Urinary bladder (tissue), 4 donors: ENCODE data around the gene NR1D1. TPM values are rescaled to one million over a fixed set of nuclear protein-coding genes. Genes with fewer than 3 reads are reported as not detected.

Source experiments
- DNase-seq: peaks from one replicate; pipeline ENCODE4 v3.0.0-alpha.2; 2015; ENCODE audit errors: extremely low spot score
- H3K27ac ChIP-seq: one replicate; pipeline ENCODE4 v1.5.1; 2013; ENCODE audit warnings: low read depth, mild to moderate bottlenecking, moderate library complexity
- H3K36me3 ChIP-seq: one replicate; pipeline ENCODE4 v1.6.1; 2013; ENCODE audit warnings: mild to moderate bottlenecking, moderate library complexity; ENCODE audit not compliant: insufficient read depth
- H3K4me1 ChIP-seq: one replicate; pipeline ENCODE4 v1.6.1; 2013; ENCODE audit warnings: mild to moderate bottlenecking, moderate library complexity; ENCODE audit not compliant: insufficient read depth
- H3K4me3 ChIP-seq: one replicate; pipeline ENCODE4 v1.5.1; 2013; ENCODE audit warnings: low read depth, low read length
- WGBS: extraction: QIAGEN DNeasy Blood & Tissue Kit; methylation state at CpG from one replicate; pipeline ENCODE4 v1.1.7; 2013; 5-methylcytosine and 5-hydroxymethylcytosine counted together
- polyA plus RNA-seq: library from polyadenylated mRNA; stranded (reverse); fragments of 200-250 nt; gene quantifications from one replicate; pipeline ENCODE4 v1.2.3, GENCODE V29; 2013
- total RNA-seq: library from RNA; depleted of rRNA; stranded (reverse); fragments of >200 nt; gene quantifications from one replicate; pipeline ENCODE4 v1.2.3, GENCODE V29; 2014
- donor health status: healthy with polysubstance abuse.
- donor health status: healthy.

The NR1D1 gene
- total and polyA plus RNA-seq, 2 donors: 2.0 to 18.1 TPM

DNA sequence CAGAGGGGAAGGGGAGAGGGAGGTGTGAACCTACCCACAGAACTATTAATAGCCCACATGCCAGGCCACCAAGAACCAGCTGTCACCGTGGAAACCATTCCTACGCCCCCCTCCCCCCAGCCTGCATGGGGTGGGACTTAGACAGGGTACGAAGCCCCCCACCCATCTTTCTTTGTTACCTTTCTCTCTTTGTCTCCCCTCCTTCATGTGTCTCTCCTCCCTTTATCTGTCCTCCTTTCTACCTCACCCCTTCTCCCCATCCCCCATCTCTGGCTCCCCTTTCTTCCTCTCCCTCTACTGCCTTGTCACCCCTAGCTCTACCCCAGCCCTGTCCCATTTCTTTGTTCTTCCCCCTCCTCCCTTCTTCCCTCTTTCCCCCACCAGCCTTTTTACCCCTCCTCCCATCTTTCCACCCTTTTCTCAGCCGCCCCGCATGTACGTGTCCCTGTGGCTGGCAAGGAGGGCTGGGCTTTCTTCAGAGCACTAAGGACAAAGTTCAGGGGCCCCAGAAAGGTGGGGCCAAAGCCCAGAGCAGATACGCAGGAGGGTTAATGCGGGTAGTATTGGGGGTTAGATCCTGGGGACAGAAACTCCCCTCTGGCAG lies 29.6 kb downstream of the NR1D1 start:
- peaks cover 6% of the 10 kb centered on the region for H3K4me1 ChIP-seq
- no peak for DNase-seq
- H3K27ac ChIP-seq: peak overlapping the region; percentile 93
- no peaks in the 10 kb centered on the region for H3K36me3 ChIP-seq
- 26% methylated on average over 8 of the region's 8 CpGs for WGBS
- no peak overlapping the region for H3K4me3 ChIP-seq

DNA sequence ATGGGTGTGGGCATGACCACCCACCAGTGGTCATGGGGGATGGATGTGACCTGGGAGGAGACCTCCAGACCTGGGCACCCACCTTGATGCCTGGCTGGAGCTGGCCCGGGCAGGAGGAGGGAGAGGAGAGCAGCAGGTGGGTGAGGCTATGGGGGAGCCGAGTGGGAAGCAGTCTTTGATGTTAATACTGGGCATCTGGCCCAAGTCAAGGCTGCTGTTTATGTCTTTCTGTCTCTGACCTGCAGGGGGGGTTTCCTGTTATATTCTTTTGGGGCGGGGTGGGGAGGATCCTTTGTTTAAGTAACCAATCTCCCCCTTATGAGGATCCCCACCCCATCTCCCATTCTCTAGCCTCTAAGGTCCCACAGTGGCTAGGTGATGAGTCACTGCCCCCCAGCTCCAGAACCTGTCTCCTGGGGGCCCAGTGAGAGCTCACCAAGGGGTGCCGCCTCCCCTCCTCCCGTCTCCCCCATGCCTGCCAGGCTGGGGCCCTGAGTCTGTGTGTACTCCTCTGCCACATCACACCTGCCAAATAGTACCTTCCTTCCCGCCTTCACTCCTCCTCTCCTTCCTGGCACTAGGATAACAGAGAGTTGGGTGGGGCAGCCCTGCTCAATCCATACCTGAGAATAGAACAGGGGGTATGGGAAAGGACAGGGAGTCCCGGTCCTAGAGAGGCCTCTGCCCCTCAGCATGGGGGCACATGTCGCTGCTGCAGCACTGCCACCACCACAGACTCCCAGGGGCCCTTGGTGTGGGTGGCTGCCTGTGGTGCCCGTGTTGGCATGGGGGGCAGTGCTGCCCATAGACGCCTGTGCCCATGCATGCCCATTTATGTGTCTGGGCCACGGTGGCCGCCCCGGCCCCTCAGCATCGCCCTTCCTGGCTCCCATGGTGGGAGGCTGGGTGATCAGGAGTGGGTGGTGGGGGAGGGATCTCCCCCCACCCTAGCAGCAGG lies 30.4 kb downstream of the NR1D1 start:
- no peak for DNase-seq
- H3K4me3 ChIP-seq: peak overlapping the region; percentile 21
- H3K27ac ChIP-seq: peak overlapping the region; percentile 93
- peaks cover 3% of the 10 kb centered on the region for H3K4me1 ChIP-seq
- H3K36me3 ChIP-seq: no peaks in the 10 kb centered on the region
- WGBS: 23% methylated on average over 14 of the region's 14 CpGs

DNA sequence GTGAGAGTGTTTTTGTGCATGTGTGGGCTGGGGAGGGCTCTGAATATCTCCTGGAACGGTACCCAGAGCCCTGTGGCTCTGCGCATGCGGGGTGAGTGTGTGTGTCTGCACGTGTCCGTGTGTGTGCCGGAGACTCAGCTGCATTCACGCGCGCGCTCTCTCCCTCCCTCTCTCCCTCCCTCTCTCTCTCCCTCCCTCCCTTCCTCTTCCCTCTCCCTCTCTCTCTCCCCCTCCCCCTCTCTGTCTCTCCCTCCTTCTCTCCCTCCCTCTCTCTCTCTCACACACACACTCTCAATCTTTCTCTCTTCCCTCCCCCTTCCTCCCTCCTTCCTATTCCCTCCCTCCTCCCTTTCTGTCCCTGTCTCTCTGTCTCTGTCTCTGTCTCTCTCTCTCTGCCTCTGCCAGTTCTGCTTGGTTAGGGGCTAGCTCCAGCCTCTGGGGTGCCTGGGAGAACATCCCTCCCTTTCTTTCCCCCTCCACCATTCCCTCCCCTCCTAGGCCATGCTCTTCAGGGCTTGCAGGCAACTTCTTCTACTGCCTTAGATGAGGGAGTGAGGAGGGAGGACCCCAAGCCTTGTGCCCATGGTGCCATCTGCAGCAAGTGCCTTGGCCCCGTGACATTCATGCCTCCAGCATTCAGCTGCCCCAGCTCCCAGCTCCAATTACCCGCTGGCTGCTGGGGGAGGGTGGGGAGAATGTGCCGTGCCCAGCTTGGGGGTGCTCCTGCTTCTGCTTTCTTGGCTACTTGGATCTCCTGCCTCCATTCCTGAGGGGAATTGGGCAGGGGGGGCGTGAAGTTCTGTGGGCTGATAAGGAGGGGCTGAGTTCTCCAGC lies 31.3 kb downstream of the NR1D1 start:
- H3K36me3 ChIP-seq: no peaks in the 10 kb centered on the region
- peaks cover 2% of the 10 kb centered on the region for H3K4me1 ChIP-seq
- WGBS: 4% methylated on average over 14 of the region's 14 CpGs
- H3K27ac ChIP-seq: peak overlapping the region; percentile 93
- H3K4me3 ChIP-seq: peak overlapping the region; percentile 21
- peak; percentile 83 for DNase-seq

DNA sequence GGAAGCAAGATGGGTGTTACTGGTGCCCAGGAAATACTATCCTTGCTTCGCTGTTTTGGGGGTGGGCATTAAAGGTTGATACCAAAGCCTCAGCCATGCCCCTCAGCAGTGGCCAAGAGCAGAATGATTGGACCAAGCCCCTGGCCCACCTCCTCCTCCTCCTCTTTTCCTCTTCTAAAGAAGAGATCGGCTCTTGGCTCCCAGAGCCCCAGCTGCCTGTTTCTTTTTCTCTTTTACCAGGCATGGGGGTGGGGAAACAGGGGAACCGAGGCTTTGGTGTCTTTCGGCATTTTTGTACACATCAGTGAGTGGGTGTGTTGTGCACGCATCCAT lies 31.8 kb downstream of the NR1D1 start:
- Histone ChIP-seq H3K36me3 (no peaks in the 10 kb centered on the region), H3K27ac (peak overlapping the region; percentile 85), H3K4me3 (peak overlapping the region; percentile 13), H3K4me1 (peaks cover 4% of the 10 kb centered on the region)
- DNase-seq: no peak
- 5% methylated on average over 5 of the region's 5 CpGs for WGBS

DNA sequence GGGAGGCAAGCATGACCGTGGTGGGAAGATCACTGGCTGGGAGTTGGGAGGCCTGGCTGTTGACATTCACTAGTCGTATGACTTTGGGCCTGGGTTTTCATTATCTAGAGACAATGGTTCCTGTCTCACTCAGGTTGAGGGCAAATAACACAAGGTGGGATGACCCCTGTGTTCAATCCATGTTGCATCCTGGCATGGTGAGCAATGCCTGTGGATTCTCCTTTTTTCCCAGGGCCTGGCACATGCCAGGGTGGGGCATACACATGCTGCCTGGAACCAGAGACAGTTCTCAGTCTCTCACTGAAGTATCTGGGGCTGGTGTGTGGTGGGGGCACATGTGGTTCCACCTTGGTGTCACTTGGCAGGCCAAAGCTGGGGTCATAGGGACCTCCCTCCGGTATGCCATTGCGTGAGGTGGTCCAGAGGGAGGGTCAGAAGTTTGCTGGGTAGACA lies 32.2 kb downstream of the NR1D1 start:
- DNase-seq: no peak
- Histone ChIP-seq H3K4me3 (no peak overlapping the region), H3K4me1 (peaks cover 4% of the 10 kb centered on the region), H3K36me3 (no peaks in the 10 kb centered on the region), H3K27ac (peak overlapping the region; percentile 85)
- WGBS: 40% methylated on average over 4 of the region's 4 CpGs

DNA sequence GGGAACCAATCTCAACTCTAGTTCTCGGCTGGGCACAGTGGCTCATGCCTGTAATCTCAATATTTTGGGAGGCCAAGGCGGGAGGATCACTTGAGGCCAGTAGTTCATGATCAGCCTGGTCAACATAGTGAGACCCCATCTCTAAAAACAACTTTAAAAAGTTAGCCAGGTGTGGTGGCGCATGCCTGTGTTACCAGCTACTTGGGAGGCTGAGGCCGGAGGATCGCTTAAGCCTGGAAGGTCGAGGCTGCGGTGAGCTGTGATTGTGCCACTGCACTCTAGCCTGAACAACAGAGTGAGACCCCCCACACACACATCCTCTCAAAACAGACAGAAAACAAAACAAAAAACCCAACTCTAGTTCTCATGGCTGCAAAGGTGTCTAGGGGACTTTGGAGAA lies 32.7 kb downstream of the NR1D1 start:
- Histone ChIP-seq H3K4me1 (peaks cover 4% of the 10 kb centered on the region), H3K4me3 (no peak overlapping the region), H3K27ac (peak overlapping the region; percentile 85), H3K36me3 (no peaks in the 10 kb centered on the region)
- no peak for DNase-seq
- 95% methylated on average over 7 of the region's 7 CpGs for WGBS

DNA sequence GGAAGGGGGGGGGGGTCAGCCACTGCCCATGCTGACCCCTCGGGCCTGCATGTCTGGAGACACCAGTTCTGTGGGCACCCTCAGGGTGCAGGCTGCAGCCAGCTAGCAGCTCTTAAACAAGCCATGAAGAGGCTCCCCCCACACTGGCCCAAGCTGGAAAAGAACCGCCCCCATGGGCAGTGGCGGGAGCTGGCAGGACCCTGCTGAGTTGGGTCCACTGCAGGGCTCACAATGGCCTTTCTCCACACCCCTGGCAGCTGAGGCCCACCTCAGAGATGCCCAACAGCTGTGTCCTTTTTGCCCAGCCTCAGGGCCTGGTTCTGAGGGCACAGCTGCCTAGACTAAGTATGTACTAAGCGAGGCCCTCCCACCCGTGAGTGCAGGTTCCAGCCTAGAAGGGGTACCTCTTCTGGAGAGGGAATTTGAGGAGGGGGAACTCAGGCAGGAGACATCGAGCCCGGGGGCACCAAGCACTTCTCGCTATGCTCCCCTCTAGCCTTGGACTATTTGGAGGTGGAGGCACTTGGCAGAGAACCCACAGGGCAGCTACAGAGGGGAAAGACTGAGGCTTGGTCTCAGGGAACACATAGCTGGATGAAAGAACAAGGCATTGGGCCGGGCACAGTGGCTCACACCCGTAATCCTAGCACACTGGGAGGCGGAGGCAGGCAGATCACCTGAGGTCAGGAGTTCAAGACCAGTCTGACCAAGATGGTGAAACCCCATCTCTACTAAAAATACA lies 34.4 kb downstream of the NR1D1 start:
- no peak for DNase-seq
- H3K27ac ChIP-seq: peak overlapping the region; percentile 62
- H3K36me3 ChIP-seq: no peaks in the 10 kb centered on the region
- H3K4me1 ChIP-seq: peaks cover 4% of the 10 kb centered on the region
- WGBS: 49% methylated on average over 11 of the region's 11 CpGs
- H3K4me3 ChIP-seq: no peak overlapping the region

DNA sequence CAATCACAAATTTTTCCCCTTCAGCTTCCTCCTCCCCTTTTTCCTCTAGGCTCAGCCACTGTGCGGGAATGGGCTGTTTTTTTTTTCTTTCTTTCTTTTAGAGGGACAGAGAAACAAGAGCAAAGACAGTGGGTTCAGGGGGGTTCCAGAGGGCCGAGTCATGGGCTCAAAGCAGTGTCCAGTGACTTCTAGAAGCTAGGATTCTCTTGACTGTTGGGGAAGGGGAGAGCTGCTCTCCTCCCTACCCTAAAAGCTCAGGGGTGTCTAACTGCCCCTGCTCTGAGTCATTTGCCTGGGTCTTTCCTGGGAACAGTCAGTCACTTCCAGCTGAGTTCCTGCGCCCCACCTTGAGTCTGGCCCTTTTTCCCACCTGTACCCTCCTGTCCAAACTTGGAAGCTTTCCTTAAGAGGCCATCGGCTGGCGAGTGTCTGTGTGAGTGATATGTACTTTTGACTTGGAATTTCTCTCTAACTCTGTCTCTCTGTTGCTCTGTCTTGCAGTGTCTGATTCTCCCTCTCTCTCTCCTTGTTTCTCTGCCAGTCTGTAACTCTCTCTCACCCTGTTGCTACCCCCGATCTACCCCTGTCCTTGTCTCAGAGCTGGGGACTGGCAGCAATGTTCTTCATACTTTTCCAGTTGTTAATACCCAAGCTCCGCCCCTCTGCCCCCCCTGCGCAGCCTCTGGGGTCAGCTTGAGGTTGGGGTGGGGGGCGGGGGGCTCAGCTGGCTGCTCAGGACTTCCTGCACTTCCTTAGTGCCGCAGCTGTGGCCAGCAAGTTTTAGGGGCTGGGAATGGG lies 35.2 kb downstream of the NR1D1 start:
- WGBS: 10% methylated on average over 10 of the region's 10 CpGs
- Histone ChIP-seq H3K4me1 (peaks cover 2% of the 10 kb centered on the region), H3K36me3 (no peaks in the 10 kb centered on the region), H3K27ac (peak overlapping the region; percentile 62), H3K4me3 (peak overlapping the region; percentile 98)
- no peak for DNase-seq

DNA sequence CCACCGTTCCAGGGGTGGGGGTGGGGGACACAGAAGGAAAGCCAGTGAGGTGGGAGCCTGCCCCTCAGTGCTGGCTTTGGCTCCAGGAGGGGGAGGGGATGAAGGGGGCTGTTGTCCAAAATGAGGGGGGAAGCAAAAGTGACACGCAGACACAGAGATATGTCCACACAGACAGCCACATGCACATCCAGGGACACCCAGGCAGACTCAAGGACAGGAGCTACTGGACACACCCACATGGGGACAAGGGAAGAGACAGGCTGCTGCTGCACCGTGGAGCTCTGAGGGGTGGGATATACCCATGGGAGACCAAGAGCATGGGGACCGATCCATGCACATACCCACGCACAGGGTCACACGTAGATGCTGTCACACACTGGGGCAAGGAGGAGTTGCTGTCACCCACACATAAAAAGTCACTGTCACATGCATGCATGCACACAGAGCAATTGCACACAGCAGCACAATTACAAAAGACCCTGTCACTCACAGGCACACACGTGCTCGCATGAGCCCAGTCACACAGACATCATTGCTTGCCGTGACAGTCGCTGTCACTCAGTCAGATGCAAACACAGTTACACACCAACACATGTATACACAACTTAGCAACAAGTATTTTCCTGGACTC lies 36.4 kb downstream of the NR1D1 start:
- Histone ChIP-seq H3K27ac (peak overlapping the region; percentile 85), H3K4me3 (peak overlapping the region; percentile 98), H3K4me1 (peaks cover 2% of the 10 kb centered on the region), H3K36me3 (no peaks in the 10 kb centered on the region)
- DNase-seq: no peak
- WGBS: 12% methylated on average over 10 of the region's 10 CpGs

DNA sequence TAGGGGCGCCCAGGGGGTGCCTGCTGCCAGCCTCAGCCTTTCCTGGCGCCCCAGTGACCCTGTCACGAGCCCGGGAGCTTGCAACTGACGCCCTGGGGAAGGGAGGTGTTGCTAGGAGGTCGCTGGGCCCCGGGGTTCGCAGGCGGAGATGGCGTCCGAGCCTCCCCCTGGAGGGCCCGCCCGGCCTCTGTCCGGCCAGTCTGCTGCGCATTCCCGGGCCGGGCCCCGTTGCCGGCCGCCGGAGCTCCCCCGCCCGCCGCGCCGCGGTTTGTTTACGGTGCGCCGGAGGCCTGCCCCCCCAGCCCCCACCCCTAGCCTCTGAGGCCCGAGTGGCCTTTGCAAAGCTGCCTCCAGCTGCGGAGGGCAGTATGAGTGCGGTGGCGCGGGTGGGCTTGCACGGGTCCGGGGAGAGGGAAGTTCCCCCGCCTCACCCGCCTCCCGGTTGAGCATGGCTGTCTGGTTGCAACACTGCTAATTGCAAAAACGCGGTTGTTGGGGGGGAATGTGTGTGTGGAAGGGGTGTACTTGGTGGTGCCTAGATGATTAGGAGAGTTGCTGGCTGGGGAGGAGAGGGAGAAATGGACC lies 37.1 kb downstream of the NR1D1 start:
- under 1% methylated on average over 42 of the region's 42 CpGs for WGBS
- H3K4me3 ChIP-seq: peak overlapping the region; percentile 98
- no peak for DNase-seq
- peak overlapping the region; percentile 85 for H3K27ac ChIP-seq
- peaks cover 2% of the 10 kb centered on the region for H3K4me1 ChIP-seq
- no peaks in the 10 kb centered on the region for H3K36me3 ChIP-seq

DNA sequence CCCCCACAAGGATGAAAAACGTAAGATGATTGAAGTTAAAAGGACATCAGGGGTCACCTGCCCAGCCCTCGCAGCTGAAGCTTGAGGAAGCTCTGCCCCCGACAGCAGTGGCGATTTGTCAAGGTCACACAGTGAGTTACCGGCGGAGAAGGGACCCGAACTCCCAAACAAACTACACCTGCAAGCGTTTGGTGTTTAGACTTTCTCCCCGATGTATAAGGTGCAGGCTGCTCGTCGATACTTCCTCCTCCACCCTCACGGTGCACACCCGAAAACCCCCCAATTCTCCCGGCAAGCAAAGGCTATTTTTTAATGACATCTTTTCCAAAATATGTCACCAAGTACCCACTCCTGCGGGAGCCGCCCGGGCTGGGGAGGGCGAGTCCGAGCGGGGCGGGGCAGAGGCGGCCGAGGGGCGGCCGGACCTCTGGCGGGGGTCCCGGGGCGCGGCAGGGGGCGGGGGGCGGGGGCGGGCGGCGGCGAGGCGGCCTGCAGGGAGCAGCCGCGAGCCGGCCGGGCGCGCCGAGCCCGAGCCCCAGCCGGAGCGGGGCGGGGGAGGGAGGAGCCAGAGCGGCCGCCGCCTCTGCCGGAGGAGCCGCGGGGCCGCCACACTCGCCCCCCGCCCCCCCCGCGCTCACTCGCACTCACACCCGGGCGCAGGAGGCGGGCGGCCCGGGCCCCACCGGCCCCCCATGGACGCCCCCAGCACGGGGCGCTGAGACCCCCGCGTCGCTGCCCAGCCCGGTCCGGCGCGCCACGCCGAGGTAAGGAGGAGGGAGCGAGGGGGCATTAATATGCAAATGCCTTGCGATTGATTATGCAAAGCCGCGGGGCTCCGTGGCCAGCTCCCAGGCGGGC lies 37.8 kb downstream of the NR1D1 start, which contains the start of gene THRA:
TSS of gene THRA (plus strand) at position 637 of the 858 bp plus-strand sequence. CDS start 11,524 bp downstream, outside the sequence.
- 1% methylated on average over 83 of the region's 83 CpGs for WGBS
- Histone ChIP-seq H3K4me1 (peaks cover 2% of the 10 kb centered on the region), H3K36me3 (no peaks in the 10 kb centered on the region), H3K27ac (peak within 1 kb of the TSS; percentile 85), H3K4me3 (peak within 1 kb of the TSS; percentile 98)
- DNase-seq: no peak
